NT2/D1 (cell line): ENCODE measurements around the gene LAMC2.

Experiments used
- YY1 ChIP-seq: IDR thresholded peaks from 2 replicates; pipeline ENCODE4 v1.6.1; 2011; ENCODE audit not compliant: insufficient read length, insufficient read depth
- ZNF274 ChIP-seq: IDR thresholded peaks from 2 replicates; pipeline ENCODE4 v1.6.1; 2011; ENCODE audit warnings: mild to moderate bottlenecking, low read depth, low read length

DNA sequence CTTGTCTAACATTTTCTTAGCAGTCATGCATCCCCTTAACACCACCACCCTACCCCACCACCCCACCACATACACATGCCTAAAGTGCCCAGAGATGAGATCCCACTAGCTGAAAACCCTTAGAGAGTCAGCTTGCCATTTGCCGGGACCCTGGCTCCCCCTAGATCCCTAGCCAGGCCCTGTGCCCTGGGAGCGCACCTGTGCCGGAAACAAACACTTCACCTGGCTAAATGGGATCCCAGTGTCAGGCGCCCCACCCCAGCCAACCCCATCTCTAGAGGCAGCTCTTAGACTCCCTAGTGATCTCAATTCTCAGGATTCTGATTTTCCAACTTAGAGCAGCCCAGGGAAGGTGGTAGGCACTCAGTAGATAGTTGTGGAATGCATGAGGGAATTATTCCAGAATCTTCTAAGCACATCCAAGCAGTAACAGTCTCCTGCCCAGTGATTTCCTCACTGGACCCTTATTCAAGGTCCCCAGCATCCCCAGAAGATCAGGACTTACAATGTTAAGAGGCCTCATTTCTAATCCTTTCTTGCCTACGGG lies 105.2 kb downstream of the LAMC2 start:
- no peak for TF ChIP-seq YY1
- TF ChIP-seq ZNF274: no peak
